GM19099 (cell line): ENCODE data around the gene ADAMTS7.

Experiments used
- POLR2A ChIP-seq: IDR thresholded peaks from 3 replicates; pipeline ENCODE4 v1.6.1; 2011; ENCODE audit warnings: low read depth; ENCODE audit not compliant: insufficient read length; ENCODE audit errors: extremely low read depth

ADAMTS7 gene

GRCh38 chr15:78761020-78761419 is 50.2 kb downstream of the ADAMTS7 start:
- no peak for TF ChIP-seq POLR2A

GRCh38 chr15:78757636-78757905 is 53.7 kb downstream of the ADAMTS7 start:
- no peak for TF ChIP-seq POLR2A

DNA sequence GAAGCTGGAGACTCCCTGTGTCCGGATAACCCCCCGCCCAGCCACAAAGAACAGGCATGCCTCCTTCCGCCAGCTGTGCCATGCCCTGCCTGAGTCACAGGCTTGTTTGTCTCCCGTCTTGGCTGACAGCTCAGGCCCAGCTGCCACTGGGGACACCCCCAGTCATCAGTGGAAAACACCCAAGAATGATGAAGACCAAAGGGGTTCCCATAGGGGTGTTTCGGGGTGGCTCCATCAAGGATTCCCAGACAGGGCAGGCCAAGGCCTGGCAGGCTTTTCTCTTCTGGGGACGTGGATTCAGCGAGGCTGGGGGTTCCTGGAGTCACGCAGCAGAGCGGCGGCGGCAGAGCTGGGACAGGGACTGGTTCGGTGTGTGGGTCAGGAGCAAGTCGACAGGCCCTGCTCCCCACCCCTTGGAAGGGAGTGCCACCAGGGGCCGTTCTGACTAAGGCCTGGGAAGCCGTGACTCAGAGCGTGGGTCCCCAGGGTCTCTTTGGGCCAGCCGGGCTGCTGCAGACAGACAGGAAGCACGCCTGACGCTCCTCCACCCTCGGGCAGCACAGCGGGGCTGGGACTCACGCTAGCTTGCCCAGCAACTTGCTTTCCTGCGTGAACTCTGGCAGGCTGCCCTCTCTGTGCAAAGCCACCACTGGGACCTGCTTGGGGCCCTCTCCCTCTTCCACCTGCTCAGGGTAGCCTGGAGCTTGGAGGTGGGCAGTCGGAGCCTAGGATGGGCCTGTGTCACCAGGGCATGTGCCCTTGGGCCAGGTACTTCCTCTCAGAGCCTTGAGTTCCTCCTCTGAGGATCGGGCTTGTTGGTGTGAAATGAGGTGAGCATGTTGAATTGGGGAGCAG is 54.3 kb downstream of the ADAMTS7 start:
- peak; percentile 43 for TF ChIP-seq POLR2A

GRCh38 chr15:78752492-78753358 is 58.5 kb downstream of the ADAMTS7 start:
- TF ChIP-seq POLR2A: no peak

GRCh38 chr15:78751602-78751979 is 59.7 kb downstream of the ADAMTS7 start:
- no peak for TF ChIP-seq POLR2A

- TF ChIP-seq POLR2A: no peak
These were observed 60.7 kb downstream of the ADAMTS7 start for GRCh38 chr15:78750566-78750965.

- no peak for TF ChIP-seq POLR2A
These were observed 61.4 kb downstream of the ADAMTS7 start for GRCh38 chr15:78749831-78750230.

DNA sequence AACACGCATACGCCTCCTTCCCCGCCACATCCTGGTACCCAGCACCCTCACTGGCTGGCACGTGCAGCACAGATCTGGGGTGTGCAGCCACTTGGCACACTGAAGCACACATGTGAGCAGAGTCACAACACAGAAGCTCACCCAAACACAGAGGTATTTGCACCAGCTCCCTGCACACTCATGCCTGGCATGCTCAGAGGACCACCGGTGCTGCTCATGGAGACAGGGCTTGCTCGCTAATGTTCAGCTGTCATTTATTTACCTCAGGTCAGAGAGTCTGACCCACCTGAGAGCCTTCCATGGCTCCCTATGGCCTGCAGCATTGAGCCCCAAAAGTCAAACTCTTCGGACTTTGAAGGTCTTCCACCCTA is 70.4 kb downstream of the ADAMTS7 start:
- no peak for TF ChIP-seq POLR2A

DNA sequence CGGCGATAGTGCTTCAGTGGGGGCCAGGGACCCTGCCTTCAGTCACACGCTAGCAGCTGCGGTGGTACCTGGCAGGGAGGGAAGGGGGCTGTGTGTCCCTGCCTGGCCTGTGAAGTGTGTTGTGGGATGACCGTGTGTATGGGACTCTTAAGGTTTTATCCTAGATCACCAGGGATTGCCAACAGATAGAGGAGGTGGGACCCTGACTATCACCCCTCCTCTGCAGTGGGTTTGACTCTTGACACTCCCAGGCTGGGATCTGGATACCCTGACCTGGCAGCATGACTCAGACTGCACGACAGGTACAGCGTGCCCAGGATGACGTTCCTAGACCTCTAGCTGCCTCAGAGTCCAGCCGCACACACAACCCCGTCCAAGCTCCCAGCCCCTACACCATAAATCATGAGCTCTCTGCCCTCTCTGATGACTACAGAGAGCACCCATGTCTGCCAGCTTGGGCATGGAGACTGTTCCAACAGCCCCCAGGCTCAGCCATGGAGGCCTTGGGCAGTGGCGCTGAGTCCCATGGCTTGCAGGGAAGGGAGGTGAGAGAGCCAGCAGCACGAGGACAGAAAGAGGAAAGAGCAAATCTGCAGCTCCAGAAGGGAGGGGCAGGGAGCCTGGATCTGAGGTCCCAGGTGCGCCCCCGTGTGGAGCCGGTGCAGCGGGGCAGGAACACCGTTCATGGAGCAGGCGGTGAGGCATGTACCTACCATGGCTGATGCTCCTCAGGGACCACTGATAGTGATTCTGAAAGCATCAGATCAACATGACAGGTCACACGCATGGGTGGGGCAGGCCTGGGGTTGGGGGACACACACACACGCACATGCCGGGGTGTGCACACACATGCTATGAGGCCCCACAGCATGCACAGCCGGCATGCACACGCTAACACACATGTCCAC is 71.0 kb downstream of the ADAMTS7 start:
- TF ChIP-seq POLR2A: no peak

- no peak for TF ChIP-seq POLR2A
These were observed 72.1 kb downstream of the ADAMTS7 start for GRCh38 chr15:78739206-78739605.

DNA sequence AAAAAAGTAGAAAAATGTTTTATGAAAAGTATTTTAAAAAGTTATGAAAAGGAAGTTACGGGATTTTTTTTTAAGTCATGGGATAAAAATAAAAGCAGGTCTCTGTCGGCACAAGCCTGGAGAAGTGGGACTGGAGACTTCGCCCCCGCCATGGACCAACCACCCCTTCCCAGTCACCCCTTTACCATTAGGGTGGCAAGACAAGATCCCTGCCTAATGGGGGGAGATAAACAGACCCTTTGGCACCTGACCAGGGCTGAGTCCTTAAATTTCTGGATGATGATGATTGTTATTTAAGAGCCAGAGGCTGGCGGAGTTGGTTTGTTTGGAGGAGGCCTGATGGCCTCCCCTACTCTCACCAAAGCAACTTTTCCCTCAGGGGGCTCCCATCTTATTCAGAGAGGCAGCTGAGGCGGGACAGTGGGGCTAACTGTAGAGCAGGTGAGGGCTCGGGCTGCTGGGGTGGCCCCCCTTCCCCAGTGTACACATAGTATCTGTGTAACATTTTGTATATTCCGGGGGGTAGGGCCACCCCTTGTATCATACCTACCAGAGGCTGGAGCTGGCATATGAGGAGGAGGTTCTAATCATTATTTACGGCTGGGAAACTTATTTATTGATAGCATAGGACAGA is 74.0 kb downstream of the ADAMTS7 start:
- no peak for TF ChIP-seq POLR2A

DNA sequence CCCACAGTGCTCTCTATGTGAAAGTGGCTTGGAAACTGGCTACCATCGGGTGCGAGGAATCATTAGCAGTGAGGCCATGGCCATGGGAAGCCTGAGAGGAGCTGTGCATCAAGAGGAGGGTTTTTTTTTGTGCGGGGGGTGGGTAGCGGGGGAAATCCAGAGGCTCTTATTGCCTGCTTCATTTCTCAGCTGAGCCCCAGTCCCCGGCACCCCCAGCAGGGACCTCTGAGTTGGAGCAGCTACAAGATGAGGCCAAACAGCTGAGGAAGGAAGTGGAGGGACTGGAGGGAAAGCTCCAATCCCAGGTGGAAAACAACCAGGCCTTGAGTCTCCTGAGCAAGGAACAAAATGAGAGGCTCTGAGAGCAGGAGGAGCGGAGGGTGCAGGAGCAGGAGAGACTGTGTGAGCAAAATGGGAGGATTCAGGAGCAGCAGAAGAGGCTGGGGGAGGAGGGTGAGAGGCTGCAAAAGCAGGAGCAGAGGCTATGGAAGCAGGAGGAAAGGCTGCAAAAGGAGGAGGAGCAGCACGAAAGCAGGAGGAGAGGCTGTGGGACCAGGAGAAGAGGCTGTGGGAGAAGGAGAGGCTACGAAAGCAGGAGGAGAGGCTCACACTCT is 76.7 kb downstream of the ADAMTS7 start:
- no peak for TF ChIP-seq POLR2A

- no peak for TF ChIP-seq POLR2A
These were observed 78.6 kb downstream of the ADAMTS7 start for GRCh38 chr15:78732634-78733033.

DNA sequence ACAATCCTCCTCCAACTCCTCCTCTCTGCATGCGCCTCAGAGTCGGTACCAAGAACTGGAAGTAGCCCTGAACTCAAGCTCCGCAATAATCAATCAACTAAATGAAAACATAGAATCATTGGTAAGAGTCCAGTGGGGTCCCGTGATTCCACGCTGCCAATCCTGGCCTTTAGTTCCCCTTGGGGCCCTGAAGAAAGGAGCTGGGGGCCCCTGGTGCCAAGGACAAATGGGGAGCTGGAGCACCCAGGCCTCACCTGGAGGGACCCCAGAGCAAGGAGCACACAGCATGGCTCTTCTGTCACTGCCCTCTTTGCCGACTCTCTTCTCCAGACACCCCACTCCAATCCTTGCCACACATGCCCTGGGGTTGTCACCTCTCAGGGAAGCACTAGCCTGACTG is 80.3 kb downstream of the ADAMTS7 start:
- TF ChIP-seq POLR2A: no peak

- TF ChIP-seq POLR2A: no peak
These were observed 83.7 kb downstream of the ADAMTS7 start for GRCh38 chr15:78727561-78727960.
